ENCODE results near the gene POLR3B.

Gene POLR3B

DNA sequence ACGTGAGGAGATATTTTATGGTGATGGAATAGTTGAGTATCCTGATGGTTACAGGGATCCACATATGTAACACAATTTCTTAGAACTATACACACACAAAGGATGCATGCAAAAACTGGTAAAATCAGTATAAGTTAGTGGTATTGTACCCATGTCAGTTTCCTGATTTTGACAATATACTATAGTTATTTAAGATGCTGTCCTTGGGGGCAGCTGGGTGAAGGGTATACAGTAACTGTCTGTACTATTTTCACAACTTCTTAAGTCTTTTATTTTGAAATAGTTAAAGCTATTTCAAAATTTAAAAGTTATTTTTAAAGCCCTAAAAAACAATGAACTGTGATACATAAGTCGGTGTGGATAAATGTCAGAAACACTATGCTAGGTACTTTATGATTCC is 24.5 kb upstream of the POLR3B start:
- no peaks in the 10 kb centered on the region for H3K36me3 ChIP-seq (ENCODE audit: control insufficient read depth, low read length)
- no peaks in the 10 kb centered on the region for H3K9me2 ChIP-seq (replicated peaks; ENCODE audit: control insufficient read depth, low read length)
- no peak overlapping the region for H3K4me3 ChIP-seq (ENCODE audit: low read length)
- H3K27me3 ChIP-seq (ENCODE audit: control insufficient read depth, low read length) = 0 out of 2 replicates have a peak, but pooled peaks cover 3% of the 10 kb centered on the region
- H3K9me3 ChIP-seq (ENCODE audit: control insufficient read depth, insufficient read depth, low read length) = no peaks in the 10 kb centered on the region
- TF ChIP-seq, protein P1, sequence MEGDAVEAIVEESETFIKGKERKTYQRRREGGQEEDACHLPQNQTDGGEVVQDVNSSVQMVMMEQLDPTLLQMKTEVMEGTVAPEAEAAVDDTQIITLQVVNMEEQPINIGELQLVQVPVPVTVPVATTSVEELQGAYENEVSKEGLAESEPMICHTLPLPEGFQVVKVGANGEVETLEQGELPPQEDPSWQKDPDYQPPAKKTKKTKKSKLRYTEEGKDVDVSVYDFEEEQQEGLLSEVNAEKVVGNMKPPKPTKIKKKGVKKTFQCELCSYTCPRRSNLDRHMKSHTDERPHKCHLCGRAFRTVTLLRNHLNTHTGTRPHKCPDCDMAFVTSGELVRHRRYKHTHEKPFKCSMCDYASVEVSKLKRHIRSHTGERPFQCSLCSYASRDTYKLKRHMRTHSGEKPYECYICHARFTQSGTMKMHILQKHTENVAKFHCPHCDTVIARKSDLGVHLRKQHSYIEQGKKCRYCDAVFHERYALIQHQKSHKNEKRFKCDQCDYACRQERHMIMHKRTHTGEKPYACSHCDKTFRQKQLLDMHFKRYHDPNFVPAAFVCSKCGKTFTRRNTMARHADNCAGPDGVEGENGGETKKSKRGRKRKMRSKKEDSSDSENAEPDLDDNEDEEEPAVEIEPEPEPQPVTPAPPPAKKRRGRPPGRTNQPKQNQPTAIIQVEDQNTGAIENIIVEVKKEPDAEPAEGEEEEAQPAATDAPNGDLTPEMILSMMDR (IDR thresholded peaks at IDR 0.05; ENCODE audit: low read depth, low read length, poor library complexity, severe bottlenecking) = no peak
- no peak for TF ChIP-seq EZH2phosphoT487 (IDR thresholded peaks at IDR 0.05; ENCODE audit: borderline replicate concordance, low read length)
- no peak overlapping the region for H3K4me2 ChIP-seq (ENCODE audit: low read length)
- H3F3A ChIP-seq (ENCODE audit: control insufficient read depth, insufficient read depth) = no peaks in the 10 kb centered on the region
- H3K79me2 ChIP-seq (ENCODE audit: control insufficient read depth, low read length) = no peaks in the 10 kb centered on the region
- H4K20me1 ChIP-seq (ENCODE audit: control insufficient read depth, insufficient read depth, low read depth, low read length) = no peaks in the 10 kb centered on the region
- H3K27ac ChIP-seq (ENCODE audit: low read depth, low read length) = no peak overlapping the region
- H3K4me1 ChIP-seq (ENCODE audit: control insufficient read depth, low read length) = peaks cover 11% of the 10 kb centered on the region

GRCh38 chr12:106333756-106334155 is 23.8 kb upstream of the POLR3B start:
- Histone ChIP-seq H3K4me1 (ENCODE audit: control insufficient read depth, low read length) (peaks cover 11% of the 10 kb centered on the region), H4K20me1 (ENCODE audit: control insufficient read depth, insufficient read depth, low read depth, low read length) (no peaks in the 10 kb centered on the region), H3K27ac (ENCODE audit: low read depth, low read length) (no peak overlapping the region), H3K4me2 (ENCODE audit: low read length) (no peak overlapping the region), H3F3A (ENCODE audit: control insufficient read depth, insufficient read depth) (no peaks in the 10 kb centered on the region), H3K79me2 (ENCODE audit: control insufficient read depth, low read length) (no peaks in the 10 kb centered on the region), H3K4me3 (ENCODE audit: low read length) (no peak overlapping the region), H3K9me3 (ENCODE audit: control insufficient read depth, insufficient read depth, low read length) (no peaks in the 10 kb centered on the region), H3K9me2 (replicated peaks; ENCODE audit: control insufficient read depth, low read length) (no peaks in the 10 kb centered on the region), H3K27me3 (ENCODE audit: control insufficient read depth, low read length) (0 out of 2 replicates have a peak, but pooled peaks cover 3% of the 10 kb centered on the region), H3K36me3 (ENCODE audit: control insufficient read depth, low read length) (no peaks in the 10 kb centered on the region)
- TF ChIP-seq EZH2phosphoT487 (IDR thresholded peaks at IDR 0.05; ENCODE audit: borderline replicate concordance, low read length) = no peak
- TF ChIP-seq, protein P1 (IDR thresholded peaks at IDR 0.05; ENCODE audit: low read depth, low read length, poor library complexity, severe bottlenecking) = no peak

- Histone ChIP-seq H3F3A (ENCODE audit: control insufficient read depth, insufficient read depth) (no peaks in the 10 kb centered on the region), H3K9me2 (replicated peaks; ENCODE audit: control insufficient read depth, low read length) (no peaks in the 10 kb centered on the region), H3K27ac (ENCODE audit: low read depth, low read length) (no peak overlapping the region), H3K79me2 (ENCODE audit: control insufficient read depth, low read length) (no peaks in the 10 kb centered on the region), H3K27me3 (ENCODE audit: control insufficient read depth, low read length) (no peaks in the 10 kb centered on the region; the same call in 1 of the 2 replicates), H3K4me2 (ENCODE audit: low read length) (no peak overlapping the region), H3K4me3 (ENCODE audit: low read length) (no peak overlapping the region), H3K9me3 (ENCODE audit: control insufficient read depth, insufficient read depth, low read length) (no peaks in the 10 kb centered on the region), H3K36me3 (ENCODE audit: control insufficient read depth, low read length) (no peaks in the 10 kb centered on the region), H4K20me1 (ENCODE audit: control insufficient read depth, insufficient read depth, low read depth, low read length) (no peaks in the 10 kb centered on the region), H3K4me1 (ENCODE audit: control insufficient read depth, low read length) (no peaks in the 10 kb centered on the region)
- TF ChIP-seq, protein P1 (IDR thresholded peaks at IDR 0.05; ENCODE audit: low read depth, low read length, poor library complexity, severe bottlenecking) = no peak
- TF ChIP-seq EZH2phosphoT487 (IDR thresholded peaks at IDR 0.05; ENCODE audit: borderline replicate concordance, low read length) = no peak
These were observed 16.3 kb upstream of the POLR3B start for GRCh38 chr12:106341086-106341877.

All from DOHH2 (cell line).